Measurements from ENCODE around the gene GHITM. TPM values are rescaled to one million over a fixed set of nuclear protein-coding genes. Genes with fewer than 3 reads are reported as not detected.

GHITM gene
- total and polyA plus RNA-seq, 2 of the 4 experiments (the other 2 are of a cell fraction): 103 to 185 TPM

GRCh38 chr10:84118395-84119006, 20.8 kb upstream of the GHITM start:
- no peak overlapping the region for H3K4me3 ChIP-seq (ENCODE audit: insufficient read depth, low read depth, low read length)
- H2BK15ac ChIP-seq (ENCODE audit: low read depth, low read length): no peak overlapping the region
- no peak overlapping the region for H2BK5ac ChIP-seq (ENCODE audit: low read depth, low read length, poor library complexity, severe bottlenecking)
- H2BK120ac ChIP-seq (ENCODE audit: low read depth, low read length): no peak overlapping the region
- H4K91ac ChIP-seq (ENCODE audit: insufficient read depth, low read depth, low read length): no peak overlapping the region
- H3K18ac ChIP-seq (ENCODE audit: low read depth, low read length): no peak overlapping the region
- H3K4me1 ChIP-seq (ENCODE audit: control insufficient read depth, insufficient read depth, low read length): no peaks in the 10 kb centered on the region
- WGBS, 2 experiments (ENCODE audit: extremely low coverage in 2 of 2, insufficient read length in 1 of 2): 76 to 100% methylated on average over 2 to 6 of the region's 12 CpGs
- H3K9me1 ChIP-seq (ENCODE audit: insufficient read depth, low read length): no peaks in the 10 kb centered on the region
- POLR2A ChIA-PET (ENCODE audit: unreplicated experiment): no interaction called here
- H3K56ac ChIP-seq (ENCODE audit: extremely low read depth, insufficient read depth, low read length): no peak overlapping the region
- intact Hi-C loops (cut with micrococcal nuclease) (no loop called here), in situ Hi-C loops (cut with MboI; ENCODE audit: low sequenced_read_pairs) (no loop called here), dilution Hi-C loops (cut with HindIII; ENCODE audit: low sequenced_read_pairs, unreplicated experiment) (no loop called here)
- H2AK5ac ChIP-seq (ENCODE audit: low read depth, low read length): no peak overlapping the region
- no peaks in the 10 kb centered on the region for H4K20me1 ChIP-seq (ENCODE audit: insufficient read depth, low read length)
- no peaks in the 10 kb centered on the region for H3K27me3 ChIP-seq (ENCODE audit: control insufficient read depth, insufficient read depth, low read length)
- H3K14ac ChIP-seq (replicated peaks; ENCODE audit: low read depth, low read length): no peak overlapping the region
- H4K8ac ChIP-seq (ENCODE audit: low read depth in 2 of 2, low read length in 2 of 2): no peak overlapping the region
- no peak overlapping the region for H3K23ac ChIP-seq (ENCODE audit: low read depth, low read length)
- H4K5ac ChIP-seq (ENCODE audit: low read depth, low read length): no peak overlapping the region
- no peak overlapping the region for H3K4ac ChIP-seq (ENCODE audit: low read depth, low read length)
- H2AFZ ChIP-seq (replicated peaks; ENCODE audit: low read length, poor library complexity): no peak overlapping the region
- H2BK20ac ChIP-seq (ENCODE audit: low read depth, low read length): no peak overlapping the region
- no peak overlapping the region for H3K4me2 ChIP-seq (ENCODE audit: low read depth, low read length)
- no TSS peak for BruUV-seq (replicated peaks)
- DNase-seq (no peak), ATAC-seq (ENCODE audit: low read depth) (no peak)
- CTCF ChIA-PET: no interaction called here
- TF ChIP-seq SMC3 (IDR thresholded peaks at IDR 0.05; ENCODE audit: low read depth, low read length): no peak
- no peak for TF ChIP-seq RAD21 (IDR thresholded peaks at IDR 0.05; ENCODE audit: low read length)
- no peak for TF ChIP-seq USF2 (IDR thresholded peaks at IDR 0.05; ENCODE audit: low read depth, low read length)
- no peak for TF ChIP-seq MXI1 (IDR thresholded peaks at IDR 0.05; ENCODE audit: borderline replicate concordance, low read depth, low read length)
- no peak for TF ChIP-seq POLR2A (IDR thresholded peaks at IDR 0.05; ENCODE audit: low read depth, low read length)
- no peak for TF ChIP-seq CHD1 (IDR thresholded peaks at IDR 0.05; ENCODE audit: low read depth, low read length)
- no peak for TF ChIP-seq FOS (IDR thresholded peaks at IDR 0.05; ENCODE audit: low read depth, low read length)
- TF ChIP-seq, protein P1, sequence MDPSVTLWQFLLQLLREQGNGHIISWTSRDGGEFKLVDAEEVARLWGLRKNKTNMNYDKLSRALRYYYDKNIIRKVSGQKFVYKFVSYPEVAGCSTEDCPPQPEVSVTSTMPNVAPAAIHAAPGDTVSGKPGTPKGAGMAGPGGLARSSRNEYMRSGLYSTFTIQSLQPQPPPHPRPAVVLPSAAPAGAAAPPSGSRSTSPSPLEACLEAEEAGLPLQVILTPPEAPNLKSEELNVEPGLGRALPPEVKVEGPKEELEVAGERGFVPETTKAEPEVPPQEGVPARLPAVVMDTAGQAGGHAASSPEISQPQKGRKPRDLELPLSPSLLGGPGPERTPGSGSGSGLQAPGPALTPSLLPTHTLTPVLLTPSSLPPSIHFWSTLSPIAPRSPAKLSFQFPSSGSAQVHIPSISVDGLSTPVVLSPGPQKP (IDR thresholded peaks at IDR 0.05; ENCODE audit: borderline replicate concordance, low read depth, low read length): no peak
- TF ChIP-seq RCOR1 (IDR thresholded peaks at IDR 0.05; ENCODE audit: insufficient replicate concordance, low read length): no peak
- no peak for TF ChIP-seq NFE2L2 (IDR thresholded peaks at IDR 0.05; ENCODE audit: low read depth, low read length)
- TF ChIP-seq CEBPB (IDR thresholded peaks at IDR 0.05; ENCODE audit: low read depth, low read length): no peak
- no peak for TF ChIP-seq BHLHE40 (IDR thresholded peaks at IDR 0.05; ENCODE audit: low read depth, low read length)
- TF ChIP-seq, protein P2, sequence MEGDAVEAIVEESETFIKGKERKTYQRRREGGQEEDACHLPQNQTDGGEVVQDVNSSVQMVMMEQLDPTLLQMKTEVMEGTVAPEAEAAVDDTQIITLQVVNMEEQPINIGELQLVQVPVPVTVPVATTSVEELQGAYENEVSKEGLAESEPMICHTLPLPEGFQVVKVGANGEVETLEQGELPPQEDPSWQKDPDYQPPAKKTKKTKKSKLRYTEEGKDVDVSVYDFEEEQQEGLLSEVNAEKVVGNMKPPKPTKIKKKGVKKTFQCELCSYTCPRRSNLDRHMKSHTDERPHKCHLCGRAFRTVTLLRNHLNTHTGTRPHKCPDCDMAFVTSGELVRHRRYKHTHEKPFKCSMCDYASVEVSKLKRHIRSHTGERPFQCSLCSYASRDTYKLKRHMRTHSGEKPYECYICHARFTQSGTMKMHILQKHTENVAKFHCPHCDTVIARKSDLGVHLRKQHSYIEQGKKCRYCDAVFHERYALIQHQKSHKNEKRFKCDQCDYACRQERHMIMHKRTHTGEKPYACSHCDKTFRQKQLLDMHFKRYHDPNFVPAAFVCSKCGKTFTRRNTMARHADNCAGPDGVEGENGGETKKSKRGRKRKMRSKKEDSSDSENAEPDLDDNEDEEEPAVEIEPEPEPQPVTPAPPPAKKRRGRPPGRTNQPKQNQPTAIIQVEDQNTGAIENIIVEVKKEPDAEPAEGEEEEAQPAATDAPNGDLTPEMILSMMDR (conservative IDR thresholded peaks at IDR 0.05; ENCODE audit: low read depth, low read length): no peak
- TF ChIP-seq MAZ (IDR thresholded peaks at IDR 0.05; ENCODE audit: borderline replicate concordance, low read depth, low read length): no peak
- TF ChIP-seq RFX5 (IDR thresholded peaks at IDR 0.05; ENCODE audit: low read depth, low read length): no peak
- TF ChIP-seq MAFK (IDR thresholded peaks at IDR 0.05; ENCODE audit: low read depth, low read length): no peak
- no peak overlapping the region for H3K27ac ChIP-seq (ENCODE audit: insufficient read depth, low read length)
- H3K9ac ChIP-seq (ENCODE audit: low read depth, low read length): no peak overlapping the region
- H3K36me3 ChIP-seq (ENCODE audit: control insufficient read depth, insufficient read depth, low read length): no peaks in the 10 kb centered on the region
- H2AK9ac ChIP-seq (replicated peaks; ENCODE audit: low read depth, low read length, poor library complexity): no peak overlapping the region
- H3K9me3 ChIP-seq (ENCODE audit: control insufficient read depth, insufficient read depth, low read length): no peaks in the 10 kb centered on the region
- no peaks in the 10 kb centered on the region for H3K79me1 ChIP-seq (ENCODE audit: low read depth in 1 of 2, low read length in 2 of 2)
